GM12878 (cell line): ENCODE data around the gene KIF26A. TPM values are rescaled to one million over a fixed set of nuclear protein-coding genes. Genes with fewer than 3 reads are reported as not detected.

ENCODE experiments used
- ATAC-seq: fragments of 200-7000 bp; cut with Tn5 transposase; 3 replicates; pipeline ENCODE4 v1.9.1; 2020; ENCODE audit warnings: mild to moderate bottlenecking, moderate library complexity
- BruUV-seq: library from RNA; stranded (reverse); fragments of 400-500 nt; replicated peaks from 2 replicates; lab custom pipeline; 2021; lab: Mats Ljungman, UMichigan
- CTCF ChIA-PET: fragments of 300-600 bp; sonication (Branson Sonifier 250); formaldehyde crosslinking; extraction: SDS; loops from one replicate; lab custom pipeline; 2021; ENCODE audit warnings: inconsistent platforms; lab: Yijun Ruan, JAX
- POLR2A ChIA-PET: fragments of 350-600 bp; formaldehyde crosslinking; extraction: SDS; loops from one replicate; lab custom pipeline; 2021; ENCODE audit warnings: inconsistent platforms; lab: Charles Lee
- RAD21 ChIA-PET: fragments of 300-600 bp; sonication (Branson Sonifier 250); formaldehyde crosslinking; loops from one replicate; lab custom pipeline; 2023; ENCODE audit warnings: antibody characterized with exemption; ENCODE audit not compliant: unreplicated experiment; lab: Charles Lee
- SMC1A ChIA-PET: fragments of 300-600 bp; sonication (Branson Sonifier 250); formaldehyde crosslinking; loops from one replicate; lab custom pipeline; 2023; ENCODE audit not compliant: unreplicated experiment, uncharacterized antibody; lab: Charles Lee
- DNase-seq: peaks from one replicate; pipeline ENCODE4 v3.0.0-alpha.2; 2011; ENCODE audit warnings: low read depth, low spot score
- FAIRE-seq: peaks from 3 replicates; lab custom pipeline; 2011; peaks lifted over from hg19 to GRCh38; lab: Jason Lieb, UNC
- H2AFZ ChIP-seq: 2 replicates; pipeline ENCODE4 v1.6.0; 2011; ENCODE audit warnings: low read depth, low read length, control low read depth; ENCODE audit not compliant: control insufficient read depth
- H3K27ac ChIP-seq: 2 replicates; pipeline ENCODE4 v1.5.1; 2011; ENCODE audit warnings: control low read depth; ENCODE audit not compliant: control insufficient read depth, insufficient read depth
- H3K27me3 ChIP-seq, 2 experiments: replicated peaks in 1 of 2; 2 replicates each; pipeline versions ENCODE4 v1.6.0 to v1.6.1; 2011; ENCODE audit warnings: low read length in 1 of 2; ENCODE audit not compliant: control insufficient read depth in 2 of 2, insufficient read depth in 2 of 2
- H3K36me3 ChIP-seq, 2 experiments: 2 replicates each; pipeline ENCODE4 v1.5.1; 2011; ENCODE audit warnings: low read length in 1 of 2; ENCODE audit not compliant: control insufficient read depth in 2 of 2, insufficient read depth in 2 of 2
- H3K4me1 ChIP-seq: 2 replicates; pipeline ENCODE4 v1.6.1; 2011; ENCODE audit warnings: mild to moderate bottlenecking, low read length, moderate library complexity, mixed read lengths; ENCODE audit not compliant: control insufficient read depth, insufficient read depth
- H3K4me2 ChIP-seq: 2 replicates; pipeline ENCODE4 v1.6.0; 2011; ENCODE audit warnings: control low read depth; ENCODE audit not compliant: control insufficient read depth, insufficient read depth
- H3K4me3 ChIP-seq: fragments of 200-600 bp; sonication (generic); 2 replicates; pipeline ENCODE4 v1.5.1; 2016
- H3K79me2 ChIP-seq: 2 replicates; pipeline ENCODE4 v1.6.0; 2011; ENCODE audit warnings: low read length; ENCODE audit not compliant: control insufficient read depth, insufficient read depth
- H3K9ac ChIP-seq: 2 replicates; pipeline ENCODE4 v1.8.0; 2011; ENCODE audit warnings: low read length, control low read depth, mixed read lengths; ENCODE audit not compliant: control insufficient read depth, insufficient read depth
- H3K9me3 ChIP-seq: replicated peaks from 3 replicates; pipeline ENCODE4 v1.5.1; 2011; ENCODE audit warnings: mild to moderate bottlenecking, low read length; ENCODE audit not compliant: control insufficient read depth, insufficient read depth
- H4K20me1 ChIP-seq: 2 replicates; pipeline ENCODE4 v1.6.0; 2011; ENCODE audit not compliant: control insufficient read depth, insufficient read depth
- CEBPZ ChIP-seq: fragments of 150-350 bp; IDR thresholded peaks from 2 replicates; pipeline ENCODE4 v1.6.1; 2016; ENCODE audit warnings: low read depth, low read length
- ESRRA ChIP-seq: IDR thresholded peaks from 2 replicates; pipeline ENCODE4 v1.6.1; 2012; ENCODE audit warnings: mild to moderate bottlenecking, low read length, improper control_type of control experiment
- GATAD2B ChIP-seq: fragments of 450-650 bp; conservative IDR thresholded peaks from 2 replicates; pipeline ENCODE4 v1.6.1; 2017; ENCODE audit warnings: low read depth, mild to moderate bottlenecking, moderate library complexity
- HCFC1 ChIP-seq: fragments of 150-350 bp; IDR thresholded peaks from 2 replicates; pipeline ENCODE4 v1.6.1; 2014; ENCODE audit warnings: low read length
- NFXL1 ChIP-seq: fragments of 450-650 bp; IDR thresholded peaks from 2 replicates; pipeline ENCODE4 v1.6.1; 2017; ENCODE audit warnings: antibody characterized with exemption, mild to moderate bottlenecking, borderline replicate concordance
- SKIL ChIP-seq: fragments of 450-650 bp; IDR thresholded peaks from 2 replicates; pipeline ENCODE4 v1.6.1; 2017; ENCODE audit warnings: mild to moderate bottlenecking, low read depth, inconsistent platforms; ENCODE audit not compliant: poor library complexity, severe bottlenecking
- ZBTB40 ChIP-seq: fragments of 450-650 bp; IDR thresholded peaks from 2 replicates; pipeline ENCODE4 v1.6.1; 2016; ENCODE audit warnings: mild to moderate bottlenecking, moderate library complexity, borderline replicate concordance
- ZNF274 ChIP-seq: IDR thresholded peaks from one replicate; pipeline ENCODE4 v1.8.0; 2011; ENCODE audit not compliant: insufficient read length, insufficient read depth
- WGBS: methylation state at CpG from one replicate; pipeline ENCODE4 v1.1.6; 2016; ENCODE audit warnings: low lambda C conversion rate; ENCODE audit not compliant: insufficient replicate concordance, insufficient coverage; ENCODE audit errors: missing lambda C conversion rate; 5-methylcytosine and 5-hydroxymethylcytosine counted together
- in situ Hi-C: fragments of 300-500 bp; cut with MboI; formaldehyde crosslinking; loops from 9 replicates; pipeline ENCODE4 v1.14.3; 2018; ENCODE audit warnings: mixed read lengths
- intact Hi-C: fragments of 100-400 bp; cut with micrococcal nuclease; formaldehyde crosslinking; loops from one replicate; pipeline ENCODE4 v1.14.2; 2022; ENCODE audit not compliant: unreplicated experiment
- polyA plus RNA-seq, 11 experiments: library from polyadenylated mRNA; depleted of rRNA in 4 of 11; unstranded in 6 of 11; stranded (reverse) in 5 of 11; fragments of >200 nt; fragmentation: Nextera tagmentation in 4 of 11; fragmentation: Illumina TruSeq in 1 of 11; extraction: Ambion mirVana in 4 of 11; extraction: Trizol in 1 of 11; gene quantifications; 1 replicate in 1 of 11; 2 replicates in 10 of 11; pipeline versions ENCODE4 v1.2.1 to v1.2.3, GENCODE V29; 2011 to 2016; ENCODE audit warnings: inconsistent platforms in 2 of 11, missing spikeins in 2 of 11, low read depth in 1 of 11
- total RNA-seq, 4 experiments: library from RNA; depleted of rRNA in 3 of 4; stranded (reverse); fragments of >200 nt in 3 of 4; fragmentation: Illumina TruSeq in 1 of 4; extraction: Trizol in 1 of 4; gene quantifications; 2 replicates each; pipeline versions ENCODE4 v1.2.1 to v1.2.3, GENCODE V29; 2013 to 2021

Gene KIF26A
- total and polyA plus RNA-seq, 10 of the 15 experiments (the other 5 are each of a cell fraction or from before 2014, with no cell fraction given): 0.05 TPM; not detected in 9

GRCh38 chr14:104171895-104172294 is 33.5 kb downstream of the KIF26A start:
- H3K27me3 ChIP-seq: no peaks in the 10 kb centered on the region
- no peak for TF ChIP-seq GATAD2B
- no peak for TF ChIP-seq SKIL
- TF ChIP-seq ESRRA: no peak
- no peak for TF ChIP-seq NFXL1
- TF ChIP-seq HCFC1: no peak
- TF ChIP-seq, all 136 proteins: peak for 0
- ChIA-PET POLR2A (no interaction called here), SMC1A (no interaction called here), CTCF (no interaction called here), RAD21 (no interaction called here)
- Histone ChIP-seq H3K4me1 (no peaks in the 10 kb centered on the region), H3K36me3 (no peaks in the 10 kb centered on the region), H4K20me1 (no peaks in the 10 kb centered on the region), H3K9ac (no peak overlapping the region), H2AFZ (no peak overlapping the region), H3K4me2 (no peak overlapping the region), H3K79me2 (no peaks in the 10 kb centered on the region), H3K27ac (no peak overlapping the region), H3K9me3 (no peaks in the 10 kb centered on the region), H3K4me3 (no peak overlapping the region)
- intact Hi-C loops: no loop called here
- WGBS: 87% methylated on average over 32 of the region's 33 CpGs
- no peak for ATAC-seq
- in situ Hi-C loops: no loop called here
- BruUV-seq: no TSS peak
- no peak for DNase-seq
- no peak for FAIRE-seq

GRCh38 chr14:104172349-104172748 is 34.0 kb downstream of the KIF26A start:
- H3K4me1 ChIP-seq: no peaks in the 10 kb centered on the region
- H3K9ac ChIP-seq: no peak overlapping the region
- ATAC-seq: no peak
- BruUV-seq: no TSS peak
- H3K27me3 ChIP-seq: no peaks in the 10 kb centered on the region
- H3K4me2 ChIP-seq: no peak overlapping the region
- in situ Hi-C loops: no loop called here
- ChIA-PET CTCF (no interaction called here), RAD21 (no interaction called here), SMC1A (no interaction called here), POLR2A (no interaction called here)
- DNase-seq: no peak
- 50% methylated on average over 13 of the region's 13 CpGs for WGBS
- FAIRE-seq: no peak
- H3K79me2 ChIP-seq: no peaks in the 10 kb centered on the region
- no peak overlapping the region for H2AFZ ChIP-seq
- intact Hi-C loops: no loop called here
- no peaks in the 10 kb centered on the region for H3K36me3 ChIP-seq
- H3K9me3 ChIP-seq: no peaks in the 10 kb centered on the region
- H4K20me1 ChIP-seq: no peaks in the 10 kb centered on the region
- no peak overlapping the region for H3K4me3 ChIP-seq
- H3K27ac ChIP-seq: no peak overlapping the region
- TF ChIP-seq ZBTB40: no peak
- no peak for TF ChIP-seq CEBPZ
- TF ChIP-seq ZNF274: no peak
